B cell (primary cell): ENCODE data around the gene PDE6B. TPM values are rescaled to one million over a fixed set of nuclear protein-coding genes. Genes with fewer than 3 reads are reported as not detected.
A peak's percentile ranks its signal among the peaks of the same experiment; 100 is the strongest.

Experiments
- ATAC-seq: fragments of 200-7000 bp; cut with Tn5 transposase; one replicate; pipeline ENCODE4 v1.10.0; 2021; ENCODE audit warnings: low read depth, mild to moderate bottlenecking, moderate number of reproducible peaks, moderate library complexity
- CTCF ChIA-PET: fragments of 350-600 bp; sonication (Branson Sonifier 250); formaldehyde crosslinking; loops from one replicate; lab custom pipeline; 2021; ENCODE audit warnings: antibody characterized with exemption, inconsistent platforms; lab: Charles Lee
- POLR2A ChIA-PET: fragments of 350-600 bp; sonication (Branson Sonifier 250); formaldehyde crosslinking; loops from one replicate; lab custom pipeline; 2021; ENCODE audit warnings: antibody characterized with exemption; lab: Charles Lee
- DNase-seq: peaks from one replicate; pipeline ENCODE4 v3.0.0; 2013
- H2AFZ ChIP-seq: 2 replicates; pipeline ENCODE4 v1.6.1; 2012; ENCODE audit warnings: mild to moderate bottlenecking, low read depth, low read length; ENCODE audit not compliant: insufficient read depth, poor library complexity, severe bottlenecking
- H3K27ac ChIP-seq, 2 donors: 1 replicate in 1 of 2; 2 replicates in 1 of 2; pipeline ENCODE4 v1.5.1; 2012 to 2013; ENCODE audit warnings: low read length in 2 of 2, mild to moderate bottlenecking in 2 of 2, moderate library complexity in 1 of 2
- H3K27me3 ChIP-seq, 4 experiments: fragments of 200-600 bp in 1 of 4; sonication (generic) in 1 of 4; replicated peaks in 1 of 4; 1 replicate in 2 of 4; 2 replicates in 2 of 4; pipeline versions ENCODE4 v1.6.1 to v1.7.0; 2013 to 2016; ENCODE audit warnings: low read length in 3 of 4, mild to moderate bottlenecking in 2 of 4, mixed read lengths in 1 of 4, moderate library complexity in 1 of 4; ENCODE audit not compliant: insufficient read depth in 4 of 4, control insufficient read depth in 3 of 4; ENCODE audit errors: control extremely low read depth in 1 of 4
- H3K36me3 ChIP-seq, 2 experiments: replicated peaks in 1 of 2; 1 replicate in 1 of 2; 2 replicates in 1 of 2; pipeline versions ENCODE4 v1.6.1 to v1.7.1; 2013; ENCODE audit warnings: low read length in 1 of 2; ENCODE audit not compliant: insufficient read depth in 2 of 2, control insufficient read depth in 1 of 2; ENCODE audit errors: control extremely low read depth in 1 of 2, extremely low read depth in 1 of 2
- H3K4me1 ChIP-seq, 2 donors: fragments of 200-600 bp in 1 of 2; sonication (generic) in 1 of 2; 1 replicate in 1 of 2; 2 replicates in 1 of 2; pipeline versions ENCODE4 v1.5.1 to v1.6.1; 2013 to 2017; ENCODE audit warnings: low read length in 2 of 2; ENCODE audit not compliant: control insufficient read depth in 2 of 2, insufficient read depth in 2 of 2
- H3K4me2 ChIP-seq: replicated peaks from 2 replicates; pipeline ENCODE3; 2012; ENCODE audit warnings: mild to moderate bottlenecking, low read depth, low read length; ENCODE audit not compliant: poor library complexity, severe bottlenecking
- H3K4me3 ChIP-seq, 5 experiments: fragments of 200-600 bp in 1 of 5; sonication (generic) in 1 of 5; 1 replicate in 3 of 5; 2 replicates in 2 of 5; pipeline versions ENCODE4 v1.5.1 to v1.7.0; 2011 to 2016; ENCODE audit warnings: low read length in 4 of 5, mild to moderate bottlenecking in 4 of 5, low read depth in 2 of 5, control low read depth in 1 of 5, moderate library complexity in 1 of 5; ENCODE audit not compliant: insufficient read depth in 1 of 5; ENCODE audit errors: control extremely low read depth in 1 of 5, extremely low read depth in 1 of 5
- H3K79me2 ChIP-seq: fragments of 200-600 bp; sonication (generic); one replicate; pipeline ENCODE4 v1.6.0; 2016; ENCODE audit warnings: low read length; ENCODE audit not compliant: control insufficient read depth, insufficient read depth
- H3K9ac ChIP-seq: fragments of 200-600 bp; sonication (generic); 2 replicates; pipeline ENCODE4 v1.6.1; 2017; ENCODE audit warnings: mild to moderate bottlenecking, low read length, moderate library complexity
- H3K9me3 ChIP-seq, 3 donors: one replicate each; pipeline versions ENCODE4 v1.6.1 to v1.7.1; 2013; ENCODE audit warnings: low read length in 2 of 3; ENCODE audit not compliant: control insufficient read depth in 2 of 3, insufficient read depth in 1 of 3; ENCODE audit errors: control extremely low read depth in 1 of 3
- H4K20me1 ChIP-seq: 2 replicates; pipeline ENCODE4 v1.6.0; 2012; ENCODE audit warnings: mild to moderate bottlenecking, low read length; ENCODE audit not compliant: insufficient read depth, control insufficient read depth, poor library complexity, severe bottlenecking
- H3K27ac Mint-ChIP-seq: one replicate; pipeline ENCODE4 v1.8.0; 2021; ENCODE audit warnings: mixed read lengths
- H3K27me3 Mint-ChIP-seq: one replicate; pipeline ENCODE4 v1.8.0; 2021; ENCODE audit warnings: mixed read lengths
- H3K4me1 Mint-ChIP-seq: one replicate; pipeline ENCODE4 v1.8.0; 2021; ENCODE audit warnings: mixed read lengths
- H3K4me3 Mint-ChIP-seq: one replicate; pipeline ENCODE4 v1.8.0; 2021; ENCODE audit warnings: mixed read lengths
- H3K9me3 Mint-ChIP-seq: one replicate; pipeline ENCODE4 v1.8.0; 2022; ENCODE audit warnings: mixed read lengths; ENCODE audit not compliant: insufficient read depth
- EZH2 ChIP-seq: IDR thresholded peaks from 2 replicates; pipeline ENCODE4 v1.6.1; 2012; ENCODE audit warnings: borderline replicate concordance, low read depth, mild to moderate bottlenecking, moderate library complexity, low read length; ENCODE audit not compliant: insufficient read depth, poor library complexity, severe bottlenecking
- WGBS: methylation state at CpG from one replicate; pipeline ENCODE4 v1.1.5; 2013; ENCODE audit warnings: missing lambda C conversion rate; ENCODE audit not compliant: insufficient coverage; 5-methylcytosine and 5-hydroxymethylcytosine counted together
- intact Hi-C: fragments of 100-400 bp; cut with micrococcal nuclease; formaldehyde crosslinking; loops from one replicate; pipeline ENCODE4 v1.10.0; 2022
- polyA plus RNA-seq: library from polyadenylated mRNA; depleted of rRNA; stranded (reverse); fragments of >200 nt; gene quantifications from 2 replicates; pipeline ENCODE4 v1.2.3, GENCODE V29; 2012
- total RNA-seq, 2 donors: library from RNA; stranded (reverse); fragments of 120-200 nt in 1 of 2; gene quantifications; 1 replicate in 1 of 2; 2 replicates in 1 of 2; pipeline versions ENCODE4 v1.2.3 to v1.2.4, GENCODE V29; 2013 to 2022
- TF ChIP-seq, protein P1 (sequence below): fragments of 200-600 bp; IDR thresholded peaks from one replicate; pipeline ENCODE4 v1.8.0; 2022; ENCODE audit warnings: antibody characterized with exemption, mild to moderate bottlenecking

The PDE6B gene
- total and polyA plus RNA-seq, 2 donors (not counting 1 experiment from before 2014, with no cell fraction given): 20.0 to 25.2 TPM

DNA sequence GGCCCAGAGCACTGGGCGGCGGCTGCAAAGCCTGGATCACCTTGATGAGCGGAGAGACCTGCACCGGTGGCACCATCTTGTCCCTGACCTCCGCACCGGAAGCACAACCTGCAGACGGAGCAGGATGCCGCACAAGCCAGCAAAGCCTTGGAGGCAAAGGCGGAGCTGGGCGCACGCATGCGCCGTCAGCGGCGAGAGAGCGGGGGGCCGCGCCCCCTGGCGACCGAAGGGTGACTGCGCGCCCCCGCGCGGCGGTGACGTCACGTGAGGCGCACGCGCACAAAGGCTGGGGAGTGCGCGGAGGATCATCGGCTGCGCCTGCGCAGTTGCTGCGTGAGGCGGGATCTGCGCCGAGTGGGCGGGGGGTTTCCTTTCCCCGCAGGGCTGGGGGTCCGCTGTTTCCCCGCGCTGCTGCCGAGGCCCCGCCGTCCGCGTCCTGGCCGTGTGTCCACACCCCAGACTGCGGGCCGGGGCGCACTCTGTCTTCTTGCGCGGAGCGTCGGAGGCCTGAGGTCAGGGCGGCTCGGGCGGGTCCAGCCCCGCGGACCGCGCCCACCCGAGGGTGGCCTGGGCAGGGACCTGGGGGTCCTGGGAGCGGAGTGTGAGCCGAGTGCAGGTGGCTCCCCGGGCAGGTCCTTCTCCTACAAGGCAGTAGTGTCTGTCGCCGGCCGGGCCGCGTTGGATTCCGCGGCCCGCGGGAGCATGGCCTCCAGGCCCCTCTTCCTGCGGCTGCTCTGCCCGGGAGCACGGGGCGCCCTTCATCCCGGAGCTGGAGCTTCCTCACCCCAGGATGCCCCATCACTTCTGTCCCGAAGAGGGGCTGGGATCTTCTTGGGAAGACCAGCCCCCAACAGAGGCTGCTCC, 49.0 kb downstream of the PDE6B start, which contains the start of the genes ATP5ME and MYL5:
TSS of gene ATP5ME (minus strand) at position 105 of the 864 bp plus-strand sequence. CDS start at position 76, 29 bp downstream.
TSS of gene MYL5 (plus strand) at position 371 of the 864 bp plus-strand sequence. CDS start 3,485 bp downstream, outside the sequence.
- intact Hi-C loops: loop anchor here (1.0 to 10.0 kb wide), 4 partner anchors 11 to 610 kb away; partner anchors contain the start of genes MAEA and PCGF3
- H3K27me3 ChIP-seq: peaks cover 0 to 2% (median 0%) of the 10 kb centered on the region in 4 experiments
- peak within 1 kb of the TSS; percentile 98 for H3K9ac ChIP-seq
- WGBS: under 1% methylated on average over 84 of the region's 84 CpGs
- H3K9me3 Mint-ChIP-seq: no peaks in the 10 kb centered on the region
- H3K4me3 ChIP-seq: peak within 1 kb of the TSS; percentile 44 to 99 (median 92)
- peaks cover 28% of the 10 kb centered on the region for H3K4me1 Mint-ChIP-seq
- H2AFZ ChIP-seq: peak within 1 kb of the TSS; percentile 77
- CTCF ChIA-PET: interaction anchor here (0.6 to 1.7 kb wide), 7 partner anchors 10 to 430 kb away, joined by 3 to 6 read pairs (median 5); partner anchors contain the start of gene IDUA
- peak within 1 kb of the TSS; percentile 93 for H3K4me3 Mint-ChIP-seq
- peaks cover 0 to 17% of the 10 kb centered on the region in 2 experiments for H3K36me3 ChIP-seq
- no peaks in the 10 kb centered on the region for H3K9me3 ChIP-seq
- H3K27ac Mint-ChIP-seq: peak within 1 kb of the TSS; percentile 92
- ATAC-seq: peak; percentile 84
- peaks cover 26 to 36% of the 10 kb centered on the region in 2 donors for H3K4me1 ChIP-seq
- peak within 1 kb of the TSS; percentile 92 to 97 for H3K27ac ChIP-seq
- peak; percentile 99 for DNase-seq
- H3K4me2 ChIP-seq: peak within 1 kb of the TSS; percentile 99
- TF ChIP-seq, protein P1, sequence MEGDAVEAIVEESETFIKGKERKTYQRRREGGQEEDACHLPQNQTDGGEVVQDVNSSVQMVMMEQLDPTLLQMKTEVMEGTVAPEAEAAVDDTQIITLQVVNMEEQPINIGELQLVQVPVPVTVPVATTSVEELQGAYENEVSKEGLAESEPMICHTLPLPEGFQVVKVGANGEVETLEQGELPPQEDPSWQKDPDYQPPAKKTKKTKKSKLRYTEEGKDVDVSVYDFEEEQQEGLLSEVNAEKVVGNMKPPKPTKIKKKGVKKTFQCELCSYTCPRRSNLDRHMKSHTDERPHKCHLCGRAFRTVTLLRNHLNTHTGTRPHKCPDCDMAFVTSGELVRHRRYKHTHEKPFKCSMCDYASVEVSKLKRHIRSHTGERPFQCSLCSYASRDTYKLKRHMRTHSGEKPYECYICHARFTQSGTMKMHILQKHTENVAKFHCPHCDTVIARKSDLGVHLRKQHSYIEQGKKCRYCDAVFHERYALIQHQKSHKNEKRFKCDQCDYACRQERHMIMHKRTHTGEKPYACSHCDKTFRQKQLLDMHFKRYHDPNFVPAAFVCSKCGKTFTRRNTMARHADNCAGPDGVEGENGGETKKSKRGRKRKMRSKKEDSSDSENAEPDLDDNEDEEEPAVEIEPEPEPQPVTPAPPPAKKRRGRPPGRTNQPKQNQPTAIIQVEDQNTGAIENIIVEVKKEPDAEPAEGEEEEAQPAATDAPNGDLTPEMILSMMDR: peak; percentile 86
- no peak for TF ChIP-seq EZH2
- no peaks in the 10 kb centered on the region for H3K27me3 Mint-ChIP-seq
- H4K20me1 ChIP-seq: peaks cover 4% of the 10 kb centered on the region
- POLR2A ChIA-PET: interaction anchor here (0.5 to 2.0 kb wide), 8 partner anchors 10 to 550 kb away, joined by 3 to 11 read pairs (median 4); partner anchors contain the start of genes ZNF141 and ZNF718
- peaks cover 22% of the 10 kb centered on the region for H3K79me2 ChIP-seq
